DOHH2 (cell line): ENCODE data around the gene FBXO31.

Source experiments
- H3F3A ChIP-seq: fragments of 200-600 bp; sonication (generic), shearing (Covaris generic); 2 replicates; pipeline ENCODE4 v1.6.0; 2016; ENCODE audit warnings: antibody characterized with exemption, mild to moderate bottlenecking; ENCODE audit not compliant: control insufficient read depth, insufficient read depth
- H3K27ac ChIP-seq: fragments of 200-600 bp; sonication (generic); 2 replicates; pipeline ENCODE4 v1.5.1; 2014; ENCODE audit warnings: low read depth, mild to moderate bottlenecking, low read length, moderate library complexity
- H3K27me3 ChIP-seq: fragments of 200-600 bp; sonication (generic); 2 replicates; pipeline ENCODE4 v1.6.1; 2014; ENCODE audit warnings: mild to moderate bottlenecking, low read length, mixed read lengths; ENCODE audit not compliant: control insufficient read depth
- H3K36me3 ChIP-seq: fragments of 200-600 bp; sonication (generic); 2 replicates; pipeline ENCODE4 v1.6.1; 2014; ENCODE audit warnings: mild to moderate bottlenecking, low read length, moderate library complexity, mixed read lengths; ENCODE audit not compliant: control insufficient read depth
- H3K4me1 ChIP-seq: fragments of 200-600 bp; sonication (generic); 2 replicates; pipeline ENCODE4 v1.6.1; 2014; ENCODE audit warnings: mild to moderate bottlenecking, low read length, mixed read lengths; ENCODE audit not compliant: control insufficient read depth
- H3K4me2 ChIP-seq: fragments of 200-600 bp; sonication (generic); 2 replicates; pipeline ENCODE4 v1.6.0; 2014; ENCODE audit warnings: mild to moderate bottlenecking, low read length, moderate library complexity
- H3K4me3 ChIP-seq: fragments of 200-600 bp; sonication (generic); 2 replicates; pipeline ENCODE4 v1.5.1; 2014; ENCODE audit warnings: mild to moderate bottlenecking, low read length, mixed read lengths
- H3K79me2 ChIP-seq: fragments of 200-600 bp; sonication (generic); 2 replicates; pipeline ENCODE4 v1.6.1; 2014; ENCODE audit warnings: mild to moderate bottlenecking, low read length, mixed read lengths; ENCODE audit not compliant: control insufficient read depth
- H3K9me2 ChIP-seq: fragments of 200-600 bp; sonication (generic); replicated peaks from 2 replicates; pipeline ENCODE4 v1.6.1; 2014; ENCODE audit warnings: mild to moderate bottlenecking, low read length, mixed read lengths; ENCODE audit not compliant: control insufficient read depth
- H3K9me3 ChIP-seq: fragments of 200-600 bp; sonication (generic); 2 replicates; pipeline ENCODE4 v1.6.1; 2014; ENCODE audit warnings: antibody characterized with exemption, low read length, mixed read lengths; ENCODE audit not compliant: control insufficient read depth, insufficient read depth
- H4K20me1 ChIP-seq: fragments of 200-600 bp; sonication (generic); 2 replicates; pipeline ENCODE4 v1.6.0; 2014; ENCODE audit warnings: low read depth, mild to moderate bottlenecking, antibody characterized with exemption, low read length, moderate library complexity; ENCODE audit not compliant: control insufficient read depth, insufficient read depth
- CTCF ChIP-seq: fragments of 200-600 bp; sonication (generic); IDR thresholded peaks from one replicate; pipeline ENCODE4 v1.5.1; 2014; ENCODE audit warnings: antibody characterized with exemption, mild to moderate bottlenecking, low read depth, low read length; ENCODE audit not compliant: poor library complexity, severe bottlenecking
- EZH2phosphoT487 ChIP-seq: fragments of 200-600 bp; sonication (generic); IDR thresholded peaks from 2 replicates; pipeline ENCODE4 v1.6.1; 2017; ENCODE audit warnings: borderline replicate concordance, mild to moderate bottlenecking, antibody characterized with exemption, low read length, moderate library complexity, mixed read lengths

FBXO31 gene

GRCh38 chr16:87366930-87367329, 16.6 kb downstream of the FBXO31 start:
- peaks cover 15% of the 10 kb centered on the region for H4K20me1 ChIP-seq
- no peaks in the 10 kb centered on the region for H3K9me3 ChIP-seq
- TF ChIP-seq EZH2phosphoT487 (no peak), CTCF (no peak)
- H3K9me2 ChIP-seq: no peaks in the 10 kb centered on the region
- H3K4me2 ChIP-seq: no peak overlapping the region
- H3K36me3 ChIP-seq: peaks cover 23% of the 10 kb centered on the region
- peaks cover 27% of the 10 kb centered on the region for H3K4me1 ChIP-seq
- H3F3A ChIP-seq: peaks cover 2% of the 10 kb centered on the region; the same call in 1 of the 2 replicates
- H3K79me2 ChIP-seq: peaks cover 81% of the 10 kb centered on the region
- no peaks in the 10 kb centered on the region for H3K27me3 ChIP-seq
- H3K27ac ChIP-seq: no peak overlapping the region
- H3K4me3 ChIP-seq: no peak overlapping the region

GRCh38 chr16:87366288-87366687, 17.3 kb downstream of the FBXO31 start:
- no peak for TF ChIP-seq EZH2phosphoT487
- TF ChIP-seq CTCF: no peak
- peaks cover 75% of the 10 kb centered on the region for H3K79me2 ChIP-seq
- no peak overlapping the region for H3K4me3 ChIP-seq
- no peaks in the 10 kb centered on the region for H3K9me2 ChIP-seq
- H3K36me3 ChIP-seq: peaks cover 28% of the 10 kb centered on the region
- H3K27me3 ChIP-seq: no peaks in the 10 kb centered on the region
- no peaks in the 10 kb centered on the region for H3K9me3 ChIP-seq
- H3F3A ChIP-seq: peaks cover 2% of the 10 kb centered on the region; the same call in 1 of the 2 replicates
- H3K4me2 ChIP-seq: no peak overlapping the region
- H3K27ac ChIP-seq: no peak overlapping the region
- peaks cover 27% of the 10 kb centered on the region for H3K4me1 ChIP-seq
- H4K20me1 ChIP-seq: peaks cover 15% of the 10 kb centered on the region

- H3K36me3 ChIP-seq: peaks cover 31% of the 10 kb centered on the region
- H4K20me1 ChIP-seq: peaks cover 13% of the 10 kb centered on the region
- no peaks in the 10 kb centered on the region for H3K9me2 ChIP-seq
- H3K27me3 ChIP-seq: no peaks in the 10 kb centered on the region
- TF ChIP-seq EZH2phosphoT487 (no peak), CTCF (no peak)
- no peak overlapping the region for H3K27ac ChIP-seq
- H3K9me3 ChIP-seq: no peaks in the 10 kb centered on the region
- peaks cover 64% of the 10 kb centered on the region for H3K79me2 ChIP-seq
- peaks cover 25% of the 10 kb centered on the region for H3K4me1 ChIP-seq
- no peak overlapping the region for H3K4me3 ChIP-seq
- H3F3A ChIP-seq: peaks cover 2% of the 10 kb centered on the region; the same call in 1 of the 2 replicates
- no peak overlapping the region for H3K4me2 ChIP-seq
Observed at GRCh38 chr16:87365021-87365713, 18.4 kb downstream of the FBXO31 start.
